Measurements from ENCODE around the gene TUBB6. TPM values are rescaled to one million over a fixed set of nuclear protein-coding genes. Genes with fewer than 3 reads are reported as not detected.

The TUBB6 gene
- total and polyA plus RNA-seq, 2 of the 8 experiments (the other 6 are each of a cell fraction or from before 2014, with no cell fraction given) = 126 to 223 TPM

DNA sequence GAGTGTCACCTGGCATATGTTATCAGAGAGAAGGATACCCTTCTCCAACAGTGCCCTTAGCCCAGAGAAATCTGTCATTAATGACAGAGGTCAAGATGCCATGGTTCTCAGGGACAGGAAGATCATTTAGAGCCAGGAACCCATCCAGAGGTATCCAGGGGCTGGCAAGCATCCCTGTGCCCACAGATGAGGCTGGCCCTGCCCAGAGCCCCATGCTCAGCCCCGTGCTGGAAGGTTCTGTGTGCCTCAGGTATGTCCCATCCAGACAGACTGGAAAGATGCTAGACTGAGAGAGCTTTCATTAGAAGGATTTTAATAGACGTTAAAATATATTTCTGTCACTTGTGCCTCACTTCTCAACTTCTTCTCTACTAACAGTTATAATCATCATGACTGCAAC lies 8.2 kb upstream of the TUBB6 start:
- Histone ChIP-seq H4K20me1 (replicated peaks in 1 of 2; ENCODE audit: control insufficient read depth in 1 of 2, insufficient read depth in 2 of 2, low read length in 2 of 2) (peaks cover 0 to under 1% of the 10 kb centered on the region in 2 experiments), H3K4ac (replicated peaks; ENCODE audit: insufficient read length, low read depth, low read length) (no peak overlapping the region), H3K56ac (replicated peaks; ENCODE audit: insufficient read length, low read depth, low read length) (no peak overlapping the region), H3K4me3 (ENCODE audit: extremely low read depth in 1 of 4, insufficient read depth in 2 of 4, low read depth in 3 of 4, low read length in 4 of 4) (no peak overlapping the region), H3K36me3 (ENCODE audit: control insufficient read depth in 2 of 4, insufficient read depth in 4 of 4, low read length in 3 of 4) (no peaks in the 10 kb centered on the region), H2BK12ac (ENCODE audit: low read depth, low read length) (no peak overlapping the region), H2BK20ac (ENCODE audit: low read length) (no peak overlapping the region), H2BK120ac (replicated peaks; ENCODE audit: low read depth, low read length) (no peak overlapping the region), H3K79me1 (ENCODE audit: low read depth, low read length) (no peaks in the 10 kb centered on the region), H2AK5ac (ENCODE audit: low read depth, low read length) (no peak overlapping the region), H3K4me2 (ENCODE audit: insufficient read depth in 1 of 2, low read depth in 2 of 2, low read length in 2 of 2) (no peak overlapping the region), H4K5ac (ENCODE audit: insufficient read length, low read depth, low read length) (no peak overlapping the region), H3K9me3 (ENCODE audit: insufficient read depth in 2 of 2, low read depth in 1 of 2, low read length in 1 of 2) (0 out of 4 replicates have a peak, but pooled peaks cover 0 to 4% of the 10 kb centered on the region in 2 experiments), H3K79me2 (ENCODE audit: control insufficient read depth in 1 of 2, insufficient read depth in 2 of 2, low read length in 2 of 2) (no peaks in the 10 kb centered on the region), H3K27ac (ENCODE audit: low read depth, low read length) (no peak overlapping the region), H2BK5ac (ENCODE audit: low read depth, low read length) (no peak overlapping the region), H3K27me3 (replicated peaks in 1 of 4; ENCODE audit: control insufficient read depth in 3 of 4, extremely low read depth in 1 of 4, insufficient read depth in 3 of 4, low read length in 3 of 4) (peaks cover 0 to 3% (median 0%) of the 10 kb centered on the region in 4 experiments; a peak in 2 of 7 replicates), H3K23me2 (ENCODE audit: low read depth, low read length) (no peaks in the 10 kb centered on the region), H3K18ac (ENCODE audit: extremely low read depth, low read length) (no peak overlapping the region), H3K9ac (replicated peaks in 1 of 4; ENCODE audit: extremely low read depth in 1 of 4, low read depth in 3 of 4, low read length in 3 of 4) (no peak overlapping the region), H3K4me1 (replicated peaks in 1 of 4; ENCODE audit: control insufficient read depth in 3 of 4, insufficient read depth in 4 of 4, low read length in 3 of 4) (no peaks in the 10 kb centered on the region), H3K14ac (ENCODE audit: insufficient read length) (no peak overlapping the region), H2BK15ac (ENCODE audit: low read length) (no peak overlapping the region), H3K23ac (ENCODE audit: insufficient read length) (no peak overlapping the region), H4K91ac (replicated peaks; ENCODE audit: insufficient read length, low read length) (no peak overlapping the region), H4K8ac (ENCODE audit: extremely low read depth, insufficient read depth, low read length) (no peak overlapping the region), H2AFZ (ENCODE audit: low read length) (no peak overlapping the region)
- DNase-seq (ENCODE audit: low read depth in 1 of 2, low spot score in 2 of 2) = no peak
- ChIA-PET CTCF (ENCODE audit: partially characterized antibody) (interaction anchor here (1.1 to 2.1 kb wide), 5 partner anchors 13 to 42 kb away, joined by 3 to 5 read pairs (median 3); no protein-coding TSS in a partner anchor), POLR2A (ENCODE audit: partially characterized antibody) (no interaction called here)
- TF ChIP-seq, protein P1, sequence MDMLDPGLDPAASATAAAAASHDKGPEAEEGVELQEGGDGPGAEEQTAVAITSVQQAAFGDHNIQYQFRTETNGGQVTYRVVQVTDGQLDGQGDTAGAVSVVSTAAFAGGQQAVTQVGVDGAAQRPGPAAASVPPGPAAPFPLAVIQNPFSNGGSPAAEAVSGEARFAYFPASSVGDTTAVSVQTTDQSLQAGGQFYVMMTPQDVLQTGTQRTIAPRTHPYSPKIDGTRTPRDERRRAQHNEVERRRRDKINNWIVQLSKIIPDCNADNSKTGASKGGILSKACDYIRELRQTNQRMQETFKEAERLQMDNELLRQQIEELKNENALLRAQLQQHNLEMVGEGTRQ (IDR thresholded peaks at IDR 0.05; ENCODE audit: low read length) = no peak
- TF ChIP-seq, protein P2, sequence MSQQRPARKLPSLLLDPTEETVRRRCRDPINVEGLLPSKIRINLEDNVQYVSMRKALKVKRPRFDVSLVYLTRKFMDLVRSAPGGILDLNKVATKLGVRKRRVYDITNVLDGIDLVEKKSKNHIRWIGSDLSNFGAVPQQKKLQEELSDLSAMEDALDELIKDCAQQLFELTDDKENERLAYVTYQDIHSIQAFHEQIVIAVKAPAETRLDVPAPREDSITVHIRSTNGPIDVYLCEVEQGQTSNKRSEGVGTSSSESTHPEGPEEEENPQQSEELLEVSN (IDR thresholded peaks at IDR 0.05) = no peak
- TF ChIP-seq KDM5A (IDR thresholded peaks at IDR 0.05; ENCODE audit: low read length) = no peak
- TF ChIP-seq YY1 (IDR thresholded peaks at IDR 0.05; ENCODE audit: low read depth, low read length) = no peak
- TF ChIP-seq, protein P3, sequence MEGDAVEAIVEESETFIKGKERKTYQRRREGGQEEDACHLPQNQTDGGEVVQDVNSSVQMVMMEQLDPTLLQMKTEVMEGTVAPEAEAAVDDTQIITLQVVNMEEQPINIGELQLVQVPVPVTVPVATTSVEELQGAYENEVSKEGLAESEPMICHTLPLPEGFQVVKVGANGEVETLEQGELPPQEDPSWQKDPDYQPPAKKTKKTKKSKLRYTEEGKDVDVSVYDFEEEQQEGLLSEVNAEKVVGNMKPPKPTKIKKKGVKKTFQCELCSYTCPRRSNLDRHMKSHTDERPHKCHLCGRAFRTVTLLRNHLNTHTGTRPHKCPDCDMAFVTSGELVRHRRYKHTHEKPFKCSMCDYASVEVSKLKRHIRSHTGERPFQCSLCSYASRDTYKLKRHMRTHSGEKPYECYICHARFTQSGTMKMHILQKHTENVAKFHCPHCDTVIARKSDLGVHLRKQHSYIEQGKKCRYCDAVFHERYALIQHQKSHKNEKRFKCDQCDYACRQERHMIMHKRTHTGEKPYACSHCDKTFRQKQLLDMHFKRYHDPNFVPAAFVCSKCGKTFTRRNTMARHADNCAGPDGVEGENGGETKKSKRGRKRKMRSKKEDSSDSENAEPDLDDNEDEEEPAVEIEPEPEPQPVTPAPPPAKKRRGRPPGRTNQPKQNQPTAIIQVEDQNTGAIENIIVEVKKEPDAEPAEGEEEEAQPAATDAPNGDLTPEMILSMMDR (IDR thresholded peaks at IDR 0.05; ENCODE audit: control extremely low read depth in 1 of 3, insufficient read depth in 1 of 3, low read depth in 1 of 3, low read length in 3 of 3) = no peak
- no peak for TF ChIP-seq TBP (IDR thresholded peaks at IDR 0.05; ENCODE audit: low read depth, low read length)
- TF ChIP-seq CEBPB (IDR thresholded peaks at IDR 0.05; ENCODE audit: low read depth, low read length) = no peak
- no peak for TF ChIP-seq POU5F1 (IDR thresholded peaks at IDR 0.05; ENCODE audit: low read depth, low read length)
- no peak for FAIRE-seq
- 91% methylated on average over 2 of the region's 2 CpGs; no CpG with 5 or more reads in 1 of the 2 experiments for WGBS, 2 experiments (ENCODE audit: extremely low coverage in 1 of 2, insufficient coverage in 1 of 2, insufficient read length in 1 of 2, insufficient replicate concordance in 2 of 2, low coverage in 1 of 2, low lambda C conversion rate in 2 of 2, missing lambda C conversion rate in 1 of 2)

All from H1 (cell line).